ENCODE results near the gene OSBPL10. TPM values are rescaled to one million over a fixed set of nuclear protein-coding genes. Genes with fewer than 3 reads are reported as not detected.

Gene OSBPL10
- total RNA-seq, 1 donor from 2014 or later, result 52.7 TPM

GRCh38 chr3:31615071-31615875 is 365.8 kb downstream of the OSBPL10 start:
- no peaks in the 10 kb centered on the region for H3K27me3 Mint-ChIP-seq (ENCODE audit: low read depth, unreplicated experiment)

GRCh38 chr3:31614162-31614921 is 366.7 kb downstream of the OSBPL10 start:
- H3K79me2 ChIP-seq (ENCODE audit: insufficient read depth, low read length), result peaks cover 22% of the 10 kb centered on the region
- no peak overlapping the region for H3K9ac ChIP-seq (ENCODE audit: low read length)
- H3K36me3 ChIP-seq (ENCODE audit: insufficient read depth, low read length), result no peaks in the 10 kb centered on the region
- no peak overlapping the region for H3K4me2 ChIP-seq (ENCODE audit: low read length)
- H3K4me3 ChIP-seq (ENCODE audit: insufficient read depth, low read depth, low read length), result no peak overlapping the region
- H3K27ac ChIP-seq (ENCODE audit: low read depth, low read length), result no peak overlapping the region
- no peaks in the 10 kb centered on the region for H3K27me3 Mint-ChIP-seq (ENCODE audit: low read depth, unreplicated experiment)
- H3K9me3 Mint-ChIP-seq (ENCODE audit: unreplicated experiment), result no peaks in the 10 kb centered on the region
- no peak overlapping the region for H3K27ac Mint-ChIP-seq (ENCODE audit: unreplicated experiment)
- H4K20me1 ChIP-seq (ENCODE audit: insufficient read depth, low read length), result peaks cover 17% of the 10 kb centered on the region
- no peaks in the 10 kb centered on the region for H3K4me1 ChIP-seq (ENCODE audit: insufficient read depth, low read length)
- no peaks in the 10 kb centered on the region for H3K9me3 ChIP-seq (ENCODE audit: insufficient read depth, low read depth, low read length)
- DNase-seq (ENCODE audit: low read depth) (no peak), FAIRE-seq (no peak)
- H3K4me3 Mint-ChIP-seq (ENCODE audit: unreplicated experiment), result no peak overlapping the region
- H3K27me3 ChIP-seq (ENCODE audit: insufficient read depth, low read length), result no peaks in the 10 kb centered on the region
- H3K36me3 Mint-ChIP-seq (ENCODE audit: low read depth, unreplicated experiment), result peaks cover 3% of the 10 kb centered on the region
- no peak overlapping the region for H2AFZ ChIP-seq (ENCODE audit: low read depth, low read length)
- TF ChIP-seq EZH2 (IDR thresholded peaks at IDR 0.05; ENCODE audit: insufficient read depth, low read length) (no peak), CTCF (IDR thresholded peaks at IDR 0.05; ENCODE audit: insufficient read depth, low read depth, low read length) (no peak)
- H3K4me1 Mint-ChIP-seq (ENCODE audit: low read depth, unreplicated experiment), result peaks cover 2% of the 10 kb centered on the region

More at GRCh38 chr3:31615071-31615875, 365.8 kb downstream of the OSBPL10 start:
- Histone ChIP-seq H3K36me3 (ENCODE audit: insufficient read depth, low read length) (peaks cover 2% of the 10 kb centered on the region), H3K79me2 (ENCODE audit: insufficient read depth, low read length) (peaks cover 22% of the 10 kb centered on the region), H3K4me2 (ENCODE audit: low read length) (no peak overlapping the region), H3K27ac (ENCODE audit: low read depth, low read length) (no peak overlapping the region), H3K9me3 (ENCODE audit: insufficient read depth, low read depth, low read length) (no peaks in the 10 kb centered on the region), H3K9ac (ENCODE audit: low read length) (no peak overlapping the region), H3K4me1 (ENCODE audit: insufficient read depth, low read length) (no peaks in the 10 kb centered on the region), H3K27me3 (ENCODE audit: insufficient read depth, low read length) (no peaks in the 10 kb centered on the region), H2AFZ (ENCODE audit: low read depth, low read length) (no peak overlapping the region), H4K20me1 (ENCODE audit: insufficient read depth, low read length) (peaks cover 17% of the 10 kb centered on the region), H3K4me3 (ENCODE audit: insufficient read depth, low read depth, low read length) (no peak overlapping the region)
- H3K4me3 Mint-ChIP-seq (ENCODE audit: unreplicated experiment), result no peak overlapping the region
- peaks cover 3% of the 10 kb centered on the region for H3K36me3 Mint-ChIP-seq (ENCODE audit: low read depth, unreplicated experiment)
- TF ChIP-seq CTCF (IDR thresholded peaks at IDR 0.05; ENCODE audit: insufficient read depth, low read depth, low read length) (no peak), EZH2 (IDR thresholded peaks at IDR 0.05; ENCODE audit: insufficient read depth, low read length) (no peak)
- FAIRE-seq, result no peak
- H3K4me1 Mint-ChIP-seq (ENCODE audit: low read depth, unreplicated experiment), result peaks cover 2% of the 10 kb centered on the region
- no peaks in the 10 kb centered on the region for H3K9me3 Mint-ChIP-seq (ENCODE audit: unreplicated experiment)
- DNase-seq (ENCODE audit: low read depth), result no peak
- H3K27ac Mint-ChIP-seq (ENCODE audit: unreplicated experiment), result no peak overlapping the region

Data from astrocyte (in vitro differentiated cells and primary cell).